Measurements from ENCODE around the gene PRSS2.
"Not testable (repeated sequence)": the region's sequence is repeated elsewhere in the genome, so short reads cannot be mapped to it uniquely, and the experiment has no call there.

The PRSS2 gene

GRCh38 chr7:142760071-142760642 is 10.6 kb upstream of the PRSS2 start:
- DNase-seq: no peak

- DNase-seq: not testable (repeated sequence)
Observed at GRCh38 chr7:142761606-142762005, 9.2 kb upstream of the PRSS2 start.

- DNase-seq: no peak
Observed at GRCh38 chr7:142762104-142762503, 8.7 kb upstream of the PRSS2 start.

- DNase-seq: no peak
Observed at GRCh38 chr7:142767451-142767850, 3.3 kb upstream of the PRSS2 start.

GRCh38 chr7:142767861-142768260 is 2.9 kb upstream of the PRSS2 start:
- DNase-seq: no peak

- DNase-seq: not testable (repeated sequence)
Observed at GRCh38 chr7:142768885-142769284, 1.9 kb upstream of the PRSS2 start.

- no peak for DNase-seq
Observed at GRCh38 chr7:142771353-142771723, 568 bp downstream of the PRSS2 start.

- no peak for DNase-seq
Observed at GRCh38 chr7:142772051-142772450, 1.3 kb downstream of the PRSS2 start.

- DNase-seq: no peak
Observed at GRCh38 chr7:142772673-142773072, 1.9 kb downstream of the PRSS2 start.

GRCh38 chr7:142773230-142773629 is 2.5 kb downstream of the PRSS2 start:
- no peak for DNase-seq

- no peak for DNase-seq
Observed at GRCh38 chr7:142773937-142774744, 3.4 kb downstream of the PRSS2 start.

GRCh38 chr7:142774826-142775225 is 4.1 kb downstream of the PRSS2 start:
- DNase-seq: peak; percentile 44

GRCh38 chr7:142775351-142776115 is 4.8 kb downstream of the PRSS2 start:
- not testable (repeated sequence) for DNase-seq

- DNase-seq: peak; percentile 30
Observed at GRCh38 chr7:142776206-142776844, 5.6 kb downstream of the PRSS2 start.

GRCh38 chr7:142776845-142777225 is 6.1 kb downstream of the PRSS2 start:
- not testable (repeated sequence) for DNase-seq

- DNase-seq: no peak
Observed at GRCh38 chr7:142777318-142777717, 6.5 kb downstream of the PRSS2 start.

GRCh38 chr7:142782922-142783900 is 12.4 kb downstream of the PRSS2 start:
- DNase-seq: peak; percentile 91

GRCh38 chr7:142784096-142784495 is 13.3 kb downstream of the PRSS2 start:
- no peak for DNase-seq

- DNase-seq: no peak
Observed at GRCh38 chr7:142784716-142785115, 13.9 kb downstream of the PRSS2 start.

- no peak for DNase-seq
Observed at GRCh38 chr7:142785841-142786250, 15.1 kb downstream of the PRSS2 start.

- no peak for DNase-seq
Observed at GRCh38 chr7:142787034-142787768, 16.4 kb downstream of the PRSS2 start.
